Ascending aorta (tissue), 2 donors: Measurements from ENCODE around the gene CSNK2A3. TPM values are rescaled to one million over a fixed set of nuclear protein-coding genes. Genes with fewer than 3 reads are reported as not detected.

ENCODE experiments used
- DNase-seq, 2 donors: peaks; one replicate each; pipeline ENCODE4 v3.0.0-alpha.2; 2019; ENCODE audit warnings: low spot score in 2 of 2
- H3K27ac ChIP-seq, 2 donors: fragments of 200-600 bp; sonication (generic); one replicate each; pipeline ENCODE4 v1.5.1; 2016 to 2017; ENCODE audit warnings: mild to moderate bottlenecking in 1 of 2
- H3K27me3 ChIP-seq: fragments of 200-600 bp; sonication (generic); one replicate; pipeline ENCODE4 v1.5.1; 2017
- H3K36me3 ChIP-seq, 2 donors: fragments of 200-600 bp; sonication (generic); one replicate each; pipeline ENCODE4 v1.5.1; 2016
- H3K4me1 ChIP-seq, 2 donors: fragments of 200-600 bp; sonication (generic); one replicate each; pipeline ENCODE4 v1.5.1; 2016 to 2017; ENCODE audit warnings: mild to moderate bottlenecking in 1 of 2
- H3K4me3 ChIP-seq, 2 donors: fragments of 200-600 bp; sonication (generic); one replicate each; pipeline ENCODE4 v1.5.1; 2016 to 2017; ENCODE audit warnings: mild to moderate bottlenecking in 1 of 2
- H3K9me3 ChIP-seq, 2 donors: fragments of 200-600 bp; sonication (generic); one replicate each; pipeline ENCODE4 v1.5.1; 2016
- intact Hi-C: fragments of 100-400 bp; cut with DNase I; formaldehyde crosslinking; loops from one replicate; pipeline ENCODE4 v1.15.1; 2023
- total RNA-seq: library from RNA; depleted of rRNA; stranded (reverse); fragments of >200 nt; gene quantifications from one replicate; pipeline ENCODE4 v1.1.0, GENCODE V29; 2016
- TF ChIP-seq, protein P1 (sequence below), 3 experiments: fragments of 200-600 bp in 2 of 3; fragments of 450-650 bp in 1 of 3; sonication (generic) in 2 of 3; IDR thresholded peaks; one replicate each; pipeline ENCODE4 v1.5.1; 2016 to 2019; ENCODE audit warnings: antibody characterized with exemption in 3 of 3, mild to moderate bottlenecking in 1 of 3, moderate library complexity in 1 of 3

CSNK2A3 gene
- total RNA-seq, 1 donor from 2014 or later, result 0.53 TPM

DNA sequence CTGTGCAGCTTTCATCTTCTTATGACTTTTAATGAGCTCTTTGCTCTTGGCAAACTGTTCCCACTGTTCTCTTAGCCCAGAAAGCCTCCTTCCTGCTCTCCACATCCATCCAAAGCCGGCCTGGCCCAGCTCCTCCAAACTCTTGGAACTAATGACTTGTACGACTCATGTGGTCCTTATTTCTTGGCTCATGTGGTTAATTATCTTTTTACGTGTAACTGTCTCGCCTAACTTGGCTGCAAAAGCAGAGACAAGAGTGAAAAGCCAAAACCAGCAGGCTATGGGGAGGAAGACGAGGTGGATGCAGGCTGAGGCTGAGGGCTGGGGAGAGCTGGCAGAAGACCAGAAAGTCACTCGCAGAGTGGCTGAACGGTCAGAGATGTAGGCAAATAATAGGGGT lies 5.5 kb downstream of the CSNK2A3 start:
- no peaks in the 10 kb centered on the region for H3K27me3 ChIP-seq
- H3K36me3 ChIP-seq, result no peaks in the 10 kb centered on the region
- H3K9me3 ChIP-seq, result no peaks in the 10 kb centered on the region
- peaks cover 0 to 12% of the 10 kb centered on the region in 2 donors for H3K4me1 ChIP-seq
- DNase-seq, result no peak
- no peak overlapping the region for H3K27ac ChIP-seq
- intact Hi-C loops, result no loop called here
- H3K4me3 ChIP-seq, result no peak overlapping the region
- TF ChIP-seq, protein P1, sequence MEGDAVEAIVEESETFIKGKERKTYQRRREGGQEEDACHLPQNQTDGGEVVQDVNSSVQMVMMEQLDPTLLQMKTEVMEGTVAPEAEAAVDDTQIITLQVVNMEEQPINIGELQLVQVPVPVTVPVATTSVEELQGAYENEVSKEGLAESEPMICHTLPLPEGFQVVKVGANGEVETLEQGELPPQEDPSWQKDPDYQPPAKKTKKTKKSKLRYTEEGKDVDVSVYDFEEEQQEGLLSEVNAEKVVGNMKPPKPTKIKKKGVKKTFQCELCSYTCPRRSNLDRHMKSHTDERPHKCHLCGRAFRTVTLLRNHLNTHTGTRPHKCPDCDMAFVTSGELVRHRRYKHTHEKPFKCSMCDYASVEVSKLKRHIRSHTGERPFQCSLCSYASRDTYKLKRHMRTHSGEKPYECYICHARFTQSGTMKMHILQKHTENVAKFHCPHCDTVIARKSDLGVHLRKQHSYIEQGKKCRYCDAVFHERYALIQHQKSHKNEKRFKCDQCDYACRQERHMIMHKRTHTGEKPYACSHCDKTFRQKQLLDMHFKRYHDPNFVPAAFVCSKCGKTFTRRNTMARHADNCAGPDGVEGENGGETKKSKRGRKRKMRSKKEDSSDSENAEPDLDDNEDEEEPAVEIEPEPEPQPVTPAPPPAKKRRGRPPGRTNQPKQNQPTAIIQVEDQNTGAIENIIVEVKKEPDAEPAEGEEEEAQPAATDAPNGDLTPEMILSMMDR (IDR thresholded peaks at IDR 0.05), result no peak

DNA sequence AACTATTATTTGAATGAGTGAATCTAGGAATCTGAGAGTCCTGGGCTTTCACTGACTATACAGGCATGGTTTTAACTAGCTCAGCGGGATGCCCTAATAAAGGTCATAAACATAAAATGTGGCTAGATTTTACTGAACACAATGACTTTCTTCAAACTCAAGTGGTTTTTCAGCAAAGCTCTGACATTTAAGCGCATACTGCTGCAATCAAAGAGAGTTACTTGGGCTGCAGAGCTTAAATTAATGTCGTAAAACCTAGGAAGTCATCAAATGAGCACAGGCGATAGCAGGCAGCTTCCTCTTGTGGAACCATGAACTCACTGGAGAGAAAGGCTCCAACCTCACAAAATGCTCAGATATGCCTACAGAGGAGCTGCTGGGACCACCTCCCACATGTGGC lies 6.7 kb downstream of the CSNK2A3 start:
- no peaks in the 10 kb centered on the region for H3K9me3 ChIP-seq
- DNase-seq, result no peak
- H3K27me3 ChIP-seq, result no peaks in the 10 kb centered on the region
- intact Hi-C loops, result no loop called here
- H3K4me3 ChIP-seq, result no peak overlapping the region
- H3K4me1 ChIP-seq, result peaks cover 0 to 12% of the 10 kb centered on the region in 2 donors
- TF ChIP-seq, protein P1 (IDR thresholded peaks at IDR 0.05), result no peak
- H3K36me3 ChIP-seq, result no peaks in the 10 kb centered on the region
- H3K27ac ChIP-seq, result no peak overlapping the region

DNA sequence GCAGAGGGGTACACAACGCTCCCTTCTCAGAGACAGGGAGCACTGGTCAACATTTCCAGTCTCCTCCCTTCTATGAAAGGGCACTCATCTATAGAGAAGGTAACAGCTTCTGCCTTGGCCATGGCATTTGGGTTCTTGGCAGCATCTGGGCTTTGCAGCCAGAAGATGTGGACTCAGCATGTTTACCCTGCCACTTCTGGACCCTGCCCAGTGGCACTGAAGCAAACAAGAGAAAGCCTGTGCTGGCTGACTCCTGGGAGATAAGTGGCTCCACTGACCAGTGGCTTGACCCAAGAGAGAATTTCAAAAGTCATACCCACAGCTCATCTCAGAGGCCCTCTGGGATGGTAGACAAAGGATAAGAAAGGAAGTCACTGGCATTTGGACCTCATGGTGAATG lies 8.0 kb downstream of the CSNK2A3 start:
- Histone ChIP-seq H3K27ac (no peak overlapping the region), H3K4me3 (no peak overlapping the region), H3K9me3 (no peaks in the 10 kb centered on the region), H3K36me3 (no peaks in the 10 kb centered on the region), H3K27me3 (no peaks in the 10 kb centered on the region), H3K4me1 (peaks cover 0 to 4% of the 10 kb centered on the region in 2 donors)
- DNase-seq, result no peak
- intact Hi-C loops, result no loop called here
- TF ChIP-seq, protein P1 (IDR thresholded peaks at IDR 0.05), result no peak

DNA sequence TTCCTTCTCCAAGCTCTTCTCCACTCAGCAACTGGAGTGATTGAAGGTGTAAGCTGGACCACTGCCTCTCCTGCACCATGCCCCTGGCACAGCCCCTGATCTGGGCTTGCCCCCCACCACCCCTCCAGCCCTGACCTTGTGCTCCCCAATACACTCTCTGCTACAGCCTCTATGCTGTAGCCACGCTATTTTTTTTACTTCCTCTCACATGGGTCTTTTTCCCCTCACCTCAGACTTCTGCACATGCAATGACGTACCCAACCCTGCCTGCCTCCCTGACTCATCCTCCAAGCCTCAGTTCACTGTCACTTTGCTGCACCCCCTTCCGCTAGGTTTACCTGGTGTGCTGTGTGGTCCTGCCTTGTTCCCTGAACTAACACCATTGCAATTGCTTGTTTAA lies 9.0 kb downstream of the CSNK2A3 start:
- intact Hi-C loops, result no loop called here

DNA sequence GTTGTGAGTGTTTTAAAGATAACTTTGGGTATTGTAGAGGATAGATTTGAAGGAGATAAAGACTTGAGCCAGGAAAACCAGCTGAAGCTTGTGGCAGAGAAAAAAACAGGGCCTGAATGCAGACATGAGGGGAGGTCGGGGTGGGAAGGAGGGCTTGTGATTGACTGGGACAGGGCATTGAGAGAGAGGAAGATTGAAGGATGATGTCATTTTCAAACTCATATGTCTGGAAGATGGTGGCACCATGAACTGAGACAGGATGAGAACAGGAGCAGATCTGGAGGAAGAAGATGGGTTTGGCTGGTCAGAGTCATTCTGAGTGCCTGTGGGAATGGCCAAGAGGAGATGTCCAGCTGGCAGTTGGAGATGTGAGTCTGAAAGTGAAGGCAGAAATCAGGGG lies 14.7 kb downstream of the CSNK2A3 start:
- H3K36me3 ChIP-seq, result peaks cover 0 to 4% of the 10 kb centered on the region in 2 donors
- no peak overlapping the region for H3K4me3 ChIP-seq
- H3K27ac ChIP-seq, result no peak overlapping the region
- TF ChIP-seq, protein P1 (IDR thresholded peaks at IDR 0.05), result no peak
- H3K27me3 ChIP-seq, result no peaks in the 10 kb centered on the region
- no peaks in the 10 kb centered on the region for H3K9me3 ChIP-seq
- no peaks in the 10 kb centered on the region for H3K4me1 ChIP-seq
- intact Hi-C loops, result no loop called here
- no peak for DNase-seq

More for the DNA sequence above, 9.0 kb downstream of the CSNK2A3 start:
- Histone ChIP-seq H3K27me3 (no peaks in the 10 kb centered on the region), H3K4me1 (no peaks in the 10 kb centered on the region), H3K27ac (no peak overlapping the region), H3K4me3 (no peak overlapping the region), H3K36me3 (peaks cover 0 to 4% of the 10 kb centered on the region in 2 donors), H3K9me3 (no peaks in the 10 kb centered on the region)
- TF ChIP-seq, protein P1 (IDR thresholded peaks at IDR 0.05), result no peak
- no peak for DNase-seq

DNA sequence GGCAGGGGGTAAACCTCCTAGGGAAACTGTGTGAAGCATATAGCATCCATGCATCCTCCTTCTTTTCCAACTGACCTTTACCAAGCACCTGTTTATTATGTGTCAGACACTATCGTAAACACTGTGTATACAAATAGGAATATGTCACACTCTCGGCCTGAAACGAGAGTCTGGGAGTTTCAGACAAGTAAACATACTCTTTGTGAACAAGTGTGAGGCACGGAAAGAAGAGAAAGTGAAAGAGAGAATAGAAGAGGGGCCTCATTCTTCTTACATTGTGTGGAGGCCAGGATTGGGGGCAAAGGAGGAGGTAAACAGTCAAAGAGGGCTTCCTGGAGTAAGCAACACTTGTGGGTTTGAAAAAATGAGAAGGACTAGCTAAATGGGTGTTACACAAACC lies 16.4 kb downstream of the CSNK2A3 start:
- TF ChIP-seq, protein P1 (IDR thresholded peaks at IDR 0.05), result no peak
- Histone ChIP-seq H3K4me3 (no peak overlapping the region), H3K36me3 (peaks cover 8 to 11% of the 10 kb centered on the region in 2 donors), H3K9me3 (no peaks in the 10 kb centered on the region), H3K27me3 (no peaks in the 10 kb centered on the region), H3K4me1 (no peaks in the 10 kb centered on the region), H3K27ac (no peak overlapping the region)
- no peak for DNase-seq
- intact Hi-C loops, result no loop called here
